SH-SY5Y (cell line): ENCODE data around the gene OGFR.

Experiments
- GATA2 ChIP-seq: IDR thresholded peaks from 2 replicates; pipeline ENCODE4 v1.6.1; 2011; ENCODE audit warnings: mild to moderate bottlenecking, low read depth, low read length
- GATA3 ChIP-seq: IDR thresholded peaks from 2 replicates; pipeline ENCODE4 v1.6.1; 2011; ENCODE audit warnings: low read depth, mild to moderate bottlenecking, low read length, moderate library complexity

GRCh38 chr20:62820208-62820961 is 15.8 kb downstream of the OGFR start:
- TF ChIP-seq GATA3, result no peak
- TF ChIP-seq GATA2, result no peak
